ENCODE data around the gene ARHGAP24. TPM values are rescaled to one million over a fixed set of nuclear protein-coding genes. Genes with fewer than 3 reads are reported as not detected.

The ARHGAP24 gene
- total RNA-seq, 1 experiment from 2014 or later = 17.4 TPM

DNA sequence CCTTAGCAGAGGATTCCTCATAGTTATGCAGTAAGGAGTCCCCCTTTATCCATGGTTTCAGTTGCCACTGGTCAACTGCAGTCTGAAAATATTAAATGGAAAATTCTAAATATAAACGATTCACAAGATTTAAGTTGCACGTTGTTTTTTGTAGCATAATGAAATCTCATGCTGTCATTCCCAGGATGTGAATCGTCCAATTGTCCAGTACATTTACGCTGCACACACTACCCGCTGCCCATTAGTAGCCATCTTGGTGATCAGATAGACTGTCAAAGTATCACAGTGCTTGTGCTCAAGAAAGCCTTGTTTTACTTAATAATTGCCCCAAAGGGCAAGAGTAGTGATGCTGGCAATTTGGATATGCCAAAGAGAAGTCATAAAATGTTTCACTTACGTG, 450.1 kb downstream of the ARHGAP24 start:
- intact Hi-C loops (cut with micrococcal nuclease; ENCODE audit: unreplicated experiment) (no loop called here), in situ Hi-C loops (cut with HindIII; ENCODE audit: low pct_unique_long_range_greater_than_20kb, low sequenced_read_pairs) (no loop called here)
- H3K27me3 ChIP-seq (ENCODE audit: control insufficient read depth, insufficient read depth, low read length) = no peaks in the 10 kb centered on the region
- no peak overlapping the region for H3K27ac ChIP-seq (ENCODE audit: low read length)
- H3K4me1 ChIP-seq (ENCODE audit: control insufficient read depth, insufficient read depth, low read length) = no peaks in the 10 kb centered on the region
- POLR2A ChIA-PET = no interaction called here
- ATAC-seq (no peak), DNase-seq (ENCODE audit: low read depth, low spot score) (no peak)
- CTCF ChIA-PET = no interaction called here
- H3K9me3 ChIP-seq (ENCODE audit: control insufficient read depth, insufficient read depth, low read depth, low read length) = no peaks in the 10 kb centered on the region
- H3K36me3 ChIP-seq (ENCODE audit: control insufficient read depth, insufficient read depth, low read length) = no peaks in the 10 kb centered on the region
- BruUV-seq (replicated peaks) = no TSS peak
- TF ChIP-seq TCF7L2 (IDR thresholded peaks at IDR 0.05; ENCODE audit: low read depth, low read length) (no peak), POLR2AphosphoS5 (IDR thresholded peaks at IDR 0.05; ENCODE audit: low read depth, low read length) (no peak), SIN3A (IDR thresholded peaks at IDR 0.05; ENCODE audit: borderline replicate concordance, insufficient read depth, low read depth, low read length) (no peak)
- TF ChIP-seq, protein P1, sequence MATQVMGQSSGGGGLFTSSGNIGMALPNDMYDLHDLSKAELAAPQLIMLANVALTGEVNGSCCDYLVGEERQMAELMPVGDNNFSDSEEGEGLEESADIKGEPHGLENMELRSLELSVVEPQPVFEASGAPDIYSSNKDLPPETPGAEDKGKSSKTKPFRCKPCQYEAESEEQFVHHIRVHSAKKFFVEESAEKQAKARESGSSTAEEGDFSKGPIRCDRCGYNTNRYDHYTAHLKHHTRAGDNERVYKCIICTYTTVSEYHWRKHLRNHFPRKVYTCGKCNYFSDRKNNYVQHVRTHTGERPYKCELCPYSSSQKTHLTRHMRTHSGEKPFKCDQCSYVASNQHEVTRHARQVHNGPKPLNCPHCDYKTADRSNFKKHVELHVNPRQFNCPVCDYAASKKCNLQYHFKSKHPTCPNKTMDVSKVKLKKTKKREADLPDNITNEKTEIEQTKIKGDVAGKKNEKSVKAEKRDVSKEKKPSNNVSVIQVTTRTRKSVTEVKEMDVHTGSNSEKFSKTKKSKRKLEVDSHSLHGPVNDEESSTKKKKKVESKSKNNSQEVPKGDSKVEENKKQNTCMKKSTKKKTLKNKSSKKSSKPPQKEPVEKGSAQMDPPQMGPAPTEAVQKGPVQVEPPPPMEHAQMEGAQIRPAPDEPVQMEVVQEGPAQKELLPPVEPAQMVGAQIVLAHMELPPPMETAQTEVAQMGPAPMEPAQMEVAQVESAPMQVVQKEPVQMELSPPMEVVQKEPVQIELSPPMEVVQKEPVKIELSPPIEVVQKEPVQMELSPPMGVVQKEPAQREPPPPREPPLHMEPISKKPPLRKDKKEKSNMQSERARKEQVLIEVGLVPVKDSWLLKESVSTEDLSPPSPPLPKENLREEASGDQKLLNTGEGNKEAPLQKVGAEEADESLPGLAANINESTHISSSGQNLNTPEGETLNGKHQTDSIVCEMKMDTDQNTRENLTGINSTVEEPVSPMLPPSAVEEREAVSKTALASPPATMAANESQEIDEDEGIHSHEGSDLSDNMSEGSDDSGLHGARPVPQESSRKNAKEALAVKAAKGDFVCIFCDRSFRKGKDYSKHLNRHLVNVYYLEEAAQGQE (IDR thresholded peaks at IDR 0.05; ENCODE audit: insufficient read depth in 1 of 2, low read depth in 2 of 2, low read length in 1 of 2) = no peak
- TF ChIP-seq, protein P2, sequence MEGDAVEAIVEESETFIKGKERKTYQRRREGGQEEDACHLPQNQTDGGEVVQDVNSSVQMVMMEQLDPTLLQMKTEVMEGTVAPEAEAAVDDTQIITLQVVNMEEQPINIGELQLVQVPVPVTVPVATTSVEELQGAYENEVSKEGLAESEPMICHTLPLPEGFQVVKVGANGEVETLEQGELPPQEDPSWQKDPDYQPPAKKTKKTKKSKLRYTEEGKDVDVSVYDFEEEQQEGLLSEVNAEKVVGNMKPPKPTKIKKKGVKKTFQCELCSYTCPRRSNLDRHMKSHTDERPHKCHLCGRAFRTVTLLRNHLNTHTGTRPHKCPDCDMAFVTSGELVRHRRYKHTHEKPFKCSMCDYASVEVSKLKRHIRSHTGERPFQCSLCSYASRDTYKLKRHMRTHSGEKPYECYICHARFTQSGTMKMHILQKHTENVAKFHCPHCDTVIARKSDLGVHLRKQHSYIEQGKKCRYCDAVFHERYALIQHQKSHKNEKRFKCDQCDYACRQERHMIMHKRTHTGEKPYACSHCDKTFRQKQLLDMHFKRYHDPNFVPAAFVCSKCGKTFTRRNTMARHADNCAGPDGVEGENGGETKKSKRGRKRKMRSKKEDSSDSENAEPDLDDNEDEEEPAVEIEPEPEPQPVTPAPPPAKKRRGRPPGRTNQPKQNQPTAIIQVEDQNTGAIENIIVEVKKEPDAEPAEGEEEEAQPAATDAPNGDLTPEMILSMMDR (IDR thresholded peaks at IDR 0.05) = no peak
- H3K4me3 ChIP-seq (ENCODE audit: low read depth in 2 of 2, low read length in 2 of 2) = no peak overlapping the region

DNA sequence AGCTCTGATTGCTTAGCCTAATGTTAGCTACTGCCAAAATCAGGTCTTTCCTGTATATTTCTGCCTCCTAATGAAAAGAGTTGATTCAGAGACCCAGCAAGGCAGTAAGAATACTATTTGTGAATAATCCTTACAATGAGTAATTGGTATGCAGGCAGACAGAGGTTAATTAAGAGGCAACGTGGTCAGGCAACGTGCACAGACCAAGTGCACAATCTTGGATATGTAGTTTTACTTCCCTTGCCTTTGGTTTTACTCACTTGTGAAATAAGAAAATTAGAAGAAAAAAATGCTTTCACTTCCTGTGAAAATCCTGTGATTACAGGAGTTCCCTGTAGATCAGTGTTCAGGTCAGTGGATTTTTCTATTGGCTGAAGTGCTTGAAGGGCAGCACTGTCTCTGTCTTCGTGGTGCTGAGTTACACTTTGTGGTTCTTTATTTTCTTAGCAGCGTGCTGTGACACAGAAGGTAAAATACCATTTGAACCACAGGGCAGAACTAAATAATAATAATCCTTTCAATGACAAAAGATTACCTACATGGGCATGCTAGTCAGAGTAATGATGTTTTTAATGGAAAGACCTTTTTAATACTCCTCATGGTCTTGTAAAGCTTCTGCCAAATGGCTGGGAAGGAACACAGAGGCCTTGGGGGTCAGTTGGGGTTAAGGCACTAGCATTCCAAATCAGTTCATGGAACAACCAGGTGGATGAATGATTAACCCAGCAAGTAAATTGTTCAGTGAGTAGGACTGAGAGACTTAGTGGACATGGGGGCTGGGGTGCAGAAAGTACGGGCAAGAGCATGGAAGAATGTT, 454.0 kb downstream of the ARHGAP24 start:
- no peak for ATAC-seq
- no peak overlapping the region for H3K27ac ChIP-seq (ENCODE audit: low read length)
- DNase-seq (ENCODE audit: low read depth, low spot score) = no peak
- in situ Hi-C loops (cut with HindIII; ENCODE audit: low pct_unique_long_range_greater_than_20kb, low sequenced_read_pairs) = no loop called here
- H3K4me3 ChIP-seq (ENCODE audit: low read depth in 2 of 2, low read length in 2 of 2) = no peak overlapping the region
- POLR2A ChIA-PET = no interaction called here
- no peaks in the 10 kb centered on the region for H3K36me3 ChIP-seq (ENCODE audit: control insufficient read depth, insufficient read depth, low read length)
- H3K27me3 ChIP-seq (ENCODE audit: control insufficient read depth, insufficient read depth, low read length) = no peaks in the 10 kb centered on the region
- TF ChIP-seq, protein P2 (IDR thresholded peaks at IDR 0.05) = no peak
- TF ChIP-seq, protein P1 (IDR thresholded peaks at IDR 0.05; ENCODE audit: insufficient read depth in 1 of 2, low read depth in 2 of 2, low read length in 1 of 2) = no peak
- TF ChIP-seq POLR2AphosphoS5 (IDR thresholded peaks at IDR 0.05; ENCODE audit: low read depth, low read length) = no peak
- intact Hi-C loops (cut with micrococcal nuclease; ENCODE audit: unreplicated experiment) = no loop called here
- no peaks in the 10 kb centered on the region for H3K4me1 ChIP-seq (ENCODE audit: control insufficient read depth, insufficient read depth, low read length)
- CTCF ChIA-PET = interaction anchor here (0.6 kb wide), 1 partner anchor 845 kb away, joined by 3 read pairs; no protein-coding TSS in a partner anchor
- no peaks in the 10 kb centered on the region for H3K9me3 ChIP-seq (ENCODE audit: control insufficient read depth, insufficient read depth, low read depth, low read length)
- no TSS peak for BruUV-seq (replicated peaks)
